Measurements from ENCODE around the gene CYB561. TPM values are rescaled to one million over a fixed set of nuclear protein-coding genes. Genes with fewer than 3 reads are reported as not detected.

Gene CYB561
- total RNA-seq, 1 experiment from 2014 or later, result 20.7 TPM

GRCh38 chr17:63405741-63406261 lies 40.3 kb downstream of the CYB561 start:
- Histone ChIP-seq H4K8ac (replicated peaks; ENCODE audit: insufficient read length, low read depth, low read length) (no peak overlapping the region), H4K91ac (ENCODE audit: insufficient read length, low read depth, low read length) (no peak overlapping the region), H2BK12ac (ENCODE audit: insufficient read length, low read depth, low read length) (no peak overlapping the region), H3K79me2 (ENCODE audit: insufficient read depth, low read length) (no peaks in the 10 kb centered on the region), H3K4ac (ENCODE audit: low read depth, low read length) (no peak overlapping the region), H3K18ac (ENCODE audit: insufficient read length, low read depth, low read length) (no peak overlapping the region), H3K23ac (ENCODE audit: insufficient read length, low read depth, low read length) (no peak overlapping the region), H3K27me3 (ENCODE audit: insufficient read depth, low read length) (no peaks in the 10 kb centered on the region), H3K4me2 (ENCODE audit: insufficient read depth, insufficient read length, low read length) (no peak overlapping the region), H3K79me1 (ENCODE audit: insufficient read depth, low read depth, low read length, poor library complexity, severe bottlenecking) (no peaks in the 10 kb centered on the region), H2BK20ac (ENCODE audit: low read depth, low read length, poor library complexity, severe bottlenecking) (no peak overlapping the region), H3K9ac (ENCODE audit: extremely low read depth, insufficient read length, low read length) (no peak overlapping the region), H2BK15ac (ENCODE audit: low read depth, low read length) (no peak overlapping the region), H2BK120ac (ENCODE audit: low read depth, low read length, poor library complexity, severe bottlenecking) (no peak overlapping the region), H2AK5ac (ENCODE audit: insufficient read length, low read length) (no peak overlapping the region), H3K27ac (ENCODE audit: insufficient read length, low read depth, low read length) (no peak overlapping the region), H3K23me2 (ENCODE audit: insufficient read length, low read depth, low read length, poor library complexity, severe bottlenecking) (no peaks in the 10 kb centered on the region), H3K14ac (ENCODE audit: insufficient read depth, low read length) (no peak overlapping the region), H3K56ac (ENCODE audit: insufficient read length, low read depth, low read length) (no peak overlapping the region), H3K4me1 (ENCODE audit: insufficient read depth, low read length) (no peaks in the 10 kb centered on the region), H4K20me1 (ENCODE audit: control insufficient read depth, insufficient read depth, insufficient read length) (no peaks in the 10 kb centered on the region), H2BK5ac (ENCODE audit: insufficient read length, low read length) (no peak overlapping the region), H2AFZ (ENCODE audit: low read length) (no peak overlapping the region), H3K9me3 (ENCODE audit: control insufficient read depth, low read depth, low read length) (no peaks in the 10 kb centered on the region), H3T11ph (ENCODE audit: low read length) (no peak overlapping the region), H4K5ac (ENCODE audit: insufficient read length, low read depth, low read length) (no peak overlapping the region)
- Mint-ChIP-seq H3K4me3 (no peak overlapping the region), H3K27me3 (ENCODE audit: low read depth) (no peaks in the 10 kb centered on the region), H3K4me1 (peaks cover 0 to 2% of the 10 kb centered on the region in 2 experiments; a peak in 1 of 4 replicates), H3K27ac (no peak overlapping the region), H3K36me3 (ENCODE audit: insufficient read depth in 1 of 3, low read depth in 3 of 3) (no peaks in the 10 kb centered on the region), H3K9me3 (no peaks in the 10 kb centered on the region)
- TF ChIP-seq, protein P1, sequence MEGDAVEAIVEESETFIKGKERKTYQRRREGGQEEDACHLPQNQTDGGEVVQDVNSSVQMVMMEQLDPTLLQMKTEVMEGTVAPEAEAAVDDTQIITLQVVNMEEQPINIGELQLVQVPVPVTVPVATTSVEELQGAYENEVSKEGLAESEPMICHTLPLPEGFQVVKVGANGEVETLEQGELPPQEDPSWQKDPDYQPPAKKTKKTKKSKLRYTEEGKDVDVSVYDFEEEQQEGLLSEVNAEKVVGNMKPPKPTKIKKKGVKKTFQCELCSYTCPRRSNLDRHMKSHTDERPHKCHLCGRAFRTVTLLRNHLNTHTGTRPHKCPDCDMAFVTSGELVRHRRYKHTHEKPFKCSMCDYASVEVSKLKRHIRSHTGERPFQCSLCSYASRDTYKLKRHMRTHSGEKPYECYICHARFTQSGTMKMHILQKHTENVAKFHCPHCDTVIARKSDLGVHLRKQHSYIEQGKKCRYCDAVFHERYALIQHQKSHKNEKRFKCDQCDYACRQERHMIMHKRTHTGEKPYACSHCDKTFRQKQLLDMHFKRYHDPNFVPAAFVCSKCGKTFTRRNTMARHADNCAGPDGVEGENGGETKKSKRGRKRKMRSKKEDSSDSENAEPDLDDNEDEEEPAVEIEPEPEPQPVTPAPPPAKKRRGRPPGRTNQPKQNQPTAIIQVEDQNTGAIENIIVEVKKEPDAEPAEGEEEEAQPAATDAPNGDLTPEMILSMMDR (conservative IDR thresholded peaks at IDR 0.05), result peak; percentile 79
- WGBS (ENCODE audit: extremely low coverage, insufficient read length, low lambda C conversion rate), result no CpG with 5 or more reads among the region's 6 CpGs
- DNase-seq, result no peak

Measured in H9 (cell line).